ENCODE measurements around the gene POLH.
"Not testable (repeated sequence)": the region's sequence is repeated elsewhere in the genome, so short reads cannot be mapped to it uniquely, and the experiment has no call there.

POLH gene

DNA sequence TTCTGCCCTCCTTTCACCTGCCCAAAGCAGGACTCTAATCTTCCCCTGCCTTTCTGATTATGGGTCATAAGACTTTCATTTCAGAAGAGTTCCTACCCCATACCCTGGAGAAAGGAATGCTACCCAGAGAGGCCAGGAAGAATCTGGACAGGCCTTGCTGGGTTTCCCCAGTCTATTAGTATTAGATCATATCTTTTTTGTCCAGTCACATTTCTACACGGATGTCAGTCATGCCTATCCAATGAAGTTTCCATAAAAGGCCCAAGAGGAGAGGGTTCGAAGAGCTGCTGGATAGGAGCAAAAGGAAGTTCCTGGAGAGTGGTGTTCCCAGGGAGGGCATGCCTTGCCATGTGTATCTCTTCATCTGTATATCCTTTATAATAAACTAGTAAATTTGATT is 3.2 kb downstream of the POLH start:
- TF ChIP-seq, protein P1, sequence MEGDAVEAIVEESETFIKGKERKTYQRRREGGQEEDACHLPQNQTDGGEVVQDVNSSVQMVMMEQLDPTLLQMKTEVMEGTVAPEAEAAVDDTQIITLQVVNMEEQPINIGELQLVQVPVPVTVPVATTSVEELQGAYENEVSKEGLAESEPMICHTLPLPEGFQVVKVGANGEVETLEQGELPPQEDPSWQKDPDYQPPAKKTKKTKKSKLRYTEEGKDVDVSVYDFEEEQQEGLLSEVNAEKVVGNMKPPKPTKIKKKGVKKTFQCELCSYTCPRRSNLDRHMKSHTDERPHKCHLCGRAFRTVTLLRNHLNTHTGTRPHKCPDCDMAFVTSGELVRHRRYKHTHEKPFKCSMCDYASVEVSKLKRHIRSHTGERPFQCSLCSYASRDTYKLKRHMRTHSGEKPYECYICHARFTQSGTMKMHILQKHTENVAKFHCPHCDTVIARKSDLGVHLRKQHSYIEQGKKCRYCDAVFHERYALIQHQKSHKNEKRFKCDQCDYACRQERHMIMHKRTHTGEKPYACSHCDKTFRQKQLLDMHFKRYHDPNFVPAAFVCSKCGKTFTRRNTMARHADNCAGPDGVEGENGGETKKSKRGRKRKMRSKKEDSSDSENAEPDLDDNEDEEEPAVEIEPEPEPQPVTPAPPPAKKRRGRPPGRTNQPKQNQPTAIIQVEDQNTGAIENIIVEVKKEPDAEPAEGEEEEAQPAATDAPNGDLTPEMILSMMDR (IDR thresholded peaks at IDR 0.05; ENCODE audit: control insufficient read depth, insufficient read depth, low read depth, low read length, missing control alignments) = no peak
- DNase-seq (ENCODE audit: low read depth) = no peak
- H3K4me3 ChIP-seq (ENCODE audit: control insufficient read depth, low read depth, low read length) = no peak overlapping the region

DNA sequence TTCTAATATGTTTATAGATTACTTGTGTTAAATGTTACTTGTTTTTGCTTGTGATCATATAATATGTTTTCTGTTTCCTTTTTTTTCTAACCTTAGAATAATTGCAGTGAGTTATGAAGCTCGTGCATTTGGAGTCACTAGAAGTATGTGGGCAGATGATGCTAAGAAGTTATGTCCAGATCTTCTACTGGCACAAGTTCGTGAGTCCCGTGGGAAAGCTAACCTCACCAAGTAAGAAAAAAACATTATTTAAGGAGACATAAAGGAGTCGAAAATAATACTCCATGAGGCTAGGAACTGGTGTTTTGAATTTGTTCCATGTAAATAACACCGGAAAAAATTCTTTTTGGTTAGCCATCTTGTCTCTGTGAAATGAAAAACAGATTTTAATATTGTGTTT is 6.9 kb downstream of the POLH start:
- TF ChIP-seq, protein P1 (IDR thresholded peaks at IDR 0.05; ENCODE audit: control insufficient read depth, insufficient read depth, low read depth, low read length, missing control alignments) = no peak
- DNase-seq (ENCODE audit: low read depth) = no peak
- no peak overlapping the region for H3K4me3 ChIP-seq (ENCODE audit: control insufficient read depth, low read depth, low read length)

GRCh38 chr6:43584892-43585570 is 9.0 kb downstream of the POLH start:
- TF ChIP-seq, protein P1 (IDR thresholded peaks at IDR 0.05; ENCODE audit: control insufficient read depth, insufficient read depth, low read depth, low read length, missing control alignments) = no peak
- no peak for DNase-seq (ENCODE audit: low read depth)
- H3K4me3 ChIP-seq (ENCODE audit: control insufficient read depth, low read depth, low read length) = no peak overlapping the region

GRCh38 chr6:43588194-43588593 is 12.2 kb downstream of the POLH start:
- TF ChIP-seq, protein P1 (IDR thresholded peaks at IDR 0.05; ENCODE audit: control insufficient read depth, insufficient read depth, low read depth, low read length, missing control alignments) = no peak
- H3K4me3 ChIP-seq (ENCODE audit: control insufficient read depth, low read depth, low read length) = no peak overlapping the region
- DNase-seq (ENCODE audit: low read depth) = no peak

GRCh38 chr6:43589564-43589963 is 13.6 kb downstream of the POLH start:
- DNase-seq (ENCODE audit: low read depth); H3K4me3 ChIP-seq (ENCODE audit: control insufficient read depth, low read depth, low read length): not testable (repeated sequence)

GRCh38 chr6:43593938-43594337 is 18.0 kb downstream of the POLH start:
- TF ChIP-seq, protein P1 (IDR thresholded peaks at IDR 0.05; ENCODE audit: control insufficient read depth, insufficient read depth, low read depth, low read length, missing control alignments) = no peak
- no peak overlapping the region for H3K4me3 ChIP-seq (ENCODE audit: control insufficient read depth, low read depth, low read length)
- no peak for DNase-seq (ENCODE audit: low read depth)

- TF ChIP-seq, protein P1 (IDR thresholded peaks at IDR 0.05; ENCODE audit: control insufficient read depth, insufficient read depth, low read depth, low read length, missing control alignments) = no peak
Observed at GRCh38 chr6:43600595-43600994, 24.6 kb downstream of the POLH start.

More at GRCh38 chr6:43600595-43600994, 24.6 kb downstream of the POLH start:
- no peak overlapping the region for H3K4me3 ChIP-seq (ENCODE audit: control insufficient read depth, low read depth, low read length)
- no peak for DNase-seq (ENCODE audit: low read depth)

Measured in AG09309 (cell line).